Heart left ventricle (tissue), 16 donors: Measurements from ENCODE around the gene DUSP18. TPM values are rescaled to one million over a fixed set of nuclear protein-coding genes. Genes with fewer than 3 reads are reported as not detected.

ENCODE experiments used
- ATAC-seq, 4 donors: fragments of 200-7000 bp; cut with Tn5 transposase; one replicate each; pipeline ENCODE4 v1.9.1; 2020 to 2022; ENCODE audit warnings: moderate library complexity in 4 of 4, mild to moderate bottlenecking in 3 of 4, moderate number of reproducible peaks in 1 of 4
- DNase-seq, 5 donors: peaks; one replicate each; pipeline ENCODE4 v3.0.0-alpha.2; 2020
- H3K27ac ChIP-seq, 12 donors: fragments of 200-600 bp; sonication (generic) in 4 of 12; one replicate each; pipeline versions ENCODE4 v1.5.0 to v1.8.0; 2016 to 2022; ENCODE audit warnings: mild to moderate bottlenecking in 2 of 12
- H3K27me3 ChIP-seq, 9 donors: fragments of 200-600 bp; sonication (generic) in 2 of 9; one replicate each; pipeline versions ENCODE4 v1.5.1 to v1.8.0; 2016 to 2022; ENCODE audit warnings: mild to moderate bottlenecking in 3 of 9
- H3K36me3 ChIP-seq, 9 donors: fragments of 200-600 bp; sonication (generic) in 2 of 9; one replicate each; pipeline versions ENCODE4 v1.5.0 to v1.8.0; 2018 to 2022; ENCODE audit warnings: mild to moderate bottlenecking in 2 of 9
- H3K4me1 ChIP-seq, 12 donors: fragments of 200-600 bp; sonication (generic) in 4 of 12; one replicate each; pipeline versions ENCODE4 v1.5.0 to v1.8.0; 2016 to 2022; ENCODE audit warnings: mild to moderate bottlenecking in 3 of 12
- H3K4me3 ChIP-seq, 12 donors: fragments of 200-600 bp; sonication (generic) in 4 of 12; one replicate each; pipeline versions ENCODE4 v1.5.0 to v1.8.0; 2017 to 2022; ENCODE audit warnings: mild to moderate bottlenecking in 9 of 12, moderate library complexity in 4 of 12
- H3K9me3 ChIP-seq, 12 donors: fragments of 200-600 bp; sonication (generic) in 4 of 12; one replicate each; pipeline versions ENCODE4 v1.5.0 to v1.8.0; 2016 to 2022; ENCODE audit warnings: mild to moderate bottlenecking in 1 of 12
- CTCF ChIP-seq, 12 donors: fragments of 200-600 bp; sonication (generic) in 4 of 12; IDR thresholded peaks; one replicate each; pipeline versions ENCODE4 v1.5.0 to v1.8.0; 2018 to 2022; ENCODE audit warnings: antibody characterized with exemption in 12 of 12, mild to moderate bottlenecking in 5 of 12
- POLR2A ChIP-seq, 2 donors: fragments of 450-650 bp; IDR thresholded peaks; one replicate each; pipeline ENCODE4 v1.6.1; 2017; ENCODE audit warnings: antibody characterized with exemption in 2 of 2, mild to moderate bottlenecking in 2 of 2, moderate library complexity in 2 of 2
- WGBS, 4 donors: extraction: QIAGEN DNeasy Blood & Tissue Kit in 2 of 4; methylation state at CpG; one replicate each; pipeline versions ENCODE4 v1.1.5 to v1.1.7; 2013 to 2018; 5-methylcytosine and 5-hydroxymethylcytosine counted together
- intact Hi-C, 10 donors: fragments of 100-400 bp; cut with DNase I; formaldehyde crosslinking; loops; one replicate each; pipeline versions ENCODE4 v1.11.1 to v1.14.2; 2022
- polyA plus RNA-seq, 2 donors: library from polyadenylated mRNA; stranded (reverse); fragments of 200-250 nt; gene quantifications; one replicate each; pipeline ENCODE4 v1.2.3, GENCODE V29; 2013
- total RNA-seq, 9 donors: library from RNA; depleted of rRNA in 2 of 9; stranded (reverse); fragments of >200 nt in 2 of 9; fragmentation: NEBNext Ultra II Directional in 3 of 9; extraction: Animal tissue kit (Norgen Biotek cat#: 25700) in 3 of 9; gene quantifications; one replicate each; pipeline versions ENCODE4 v1.1.0 to v1.2.4, GENCODE V29; 2016 to 2023
- donor health status: ischemic (EF 13 %, LVEDD 7.1; RV severe dilation, severe dysfunction).
- donor health status: healthy with polysubstance abuse.
- donor health status: DM: no; HTN: yes; CAD: no.
- donor health status: DM: no; HTN: no; CAD: no.
- donor health status: ischemic (EF 25% LVEDD 6.9; RV normal size, moderate dysfunction).
- donor health status: ischemic (EF 25% LVEDD 5.7; RV mildly dilated, moderate dysfunction).
- donor health status: healthy.
- donor health status: DM: yes; HTN: yes; CAD: no.
- donor health status: ischemic (EF 35%, LVEDD 5.7; RV mildly dilated, moderate dysfunction).
- donor health status: nonischemic (EF 11% LVEDD 7.7; RV severe dilation, severe dysfunction).
- donor health status: DM: yes; HTN: yes; CAD: no.
- donor health status: PGD.
- donor health status: ischemic (EF 29% LVEDD 5.4; RV normal size, mild dysfunction).
- donor health status: nonischemic (EF 23%, LVEDD 6.1; RV moderate dilation, normal function).

Gene DUSP18
- total and polyA plus RNA-seq, 11 donors: 1.6 to 6.1 (median 3.1) TPM

DNA sequence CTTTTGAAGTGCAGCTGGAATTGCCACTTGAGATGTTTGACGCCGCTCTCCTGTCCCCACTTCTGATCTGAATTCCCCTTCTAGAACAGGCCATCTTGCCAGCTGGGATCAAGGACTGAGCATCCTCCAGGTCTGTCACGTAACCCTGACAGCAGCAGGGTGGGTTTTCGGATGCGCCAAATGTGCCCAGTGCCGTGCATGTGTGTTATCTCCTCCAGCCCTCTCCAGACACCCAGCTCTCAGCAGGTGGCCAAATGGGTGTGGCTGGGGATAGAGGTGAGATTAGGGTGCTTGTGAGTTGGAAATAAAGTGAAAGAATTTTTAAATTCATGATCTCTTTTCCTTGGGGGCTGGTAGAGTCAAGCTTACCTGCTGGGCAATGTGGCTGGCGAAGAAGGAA, 30.3 kb upstream of the DUSP18 start:
- intact Hi-C loops: no loop called here
- no peak overlapping the region for H3K27ac ChIP-seq
- no peaks in the 10 kb centered on the region for H3K9me3 ChIP-seq
- H3K27me3 ChIP-seq: peaks cover 0 to 20% (median 0%) of the 10 kb centered on the region in 9 donors
- DNase-seq (no peak), ATAC-seq (no peak)
- TF ChIP-seq POLR2A (IDR thresholded peaks at IDR 0.05): no peak
- no peak for TF ChIP-seq CTCF (IDR thresholded peaks at IDR 0.05)
- WGBS, 4 donors: 87 to 94% (median 91%) methylated on average over 7 of the region's 7 CpGs
- H3K36me3 ChIP-seq: no peaks in the 10 kb centered on the region
- no peak overlapping the region for H3K4me3 ChIP-seq
- peaks cover 0 to 17% (median 8%) of the 10 kb centered on the region in 12 donors for H3K4me1 ChIP-seq

DNA sequence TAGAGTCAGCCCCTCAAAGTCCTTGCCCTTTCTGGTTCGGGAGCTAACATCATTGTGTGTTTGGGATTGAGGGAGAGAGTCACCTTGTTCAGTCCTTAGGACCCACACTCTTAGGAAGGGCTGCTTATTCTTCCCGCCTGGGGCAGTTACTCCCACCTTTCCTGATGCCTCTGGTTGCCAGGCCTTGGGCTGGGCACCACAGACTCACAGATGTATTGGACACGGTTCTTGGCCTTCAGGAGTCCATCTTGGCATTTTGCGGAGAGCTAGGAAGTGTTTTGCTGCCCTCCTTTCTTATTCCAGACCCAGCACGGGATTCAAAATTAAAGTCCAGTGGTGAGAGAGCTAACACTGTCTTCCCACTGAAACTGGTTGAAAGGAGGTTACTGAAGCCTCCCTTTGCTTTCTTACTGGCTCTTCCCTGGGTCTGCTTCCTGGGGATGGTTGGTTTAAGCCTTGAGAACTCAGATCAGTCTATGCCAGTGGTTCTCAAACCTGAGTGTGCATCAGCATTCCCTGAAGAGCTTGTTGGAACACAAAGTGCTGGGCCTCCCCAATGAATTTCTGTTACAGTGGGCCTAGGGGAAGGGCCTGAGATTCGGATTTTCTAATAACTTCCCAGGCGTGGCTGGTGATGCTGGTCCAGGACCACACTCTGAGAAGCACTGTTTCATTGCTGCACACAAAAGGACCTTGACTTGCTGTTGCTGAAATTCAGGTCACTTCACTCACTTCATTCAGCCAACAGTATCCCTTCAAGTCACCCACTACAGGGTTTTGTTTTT, 28.4 kb upstream of the DUSP18 start:
- H3K4me3 ChIP-seq: peak overlapping the region in 2 of 12 donors; percentile 66 to 84
- H3K36me3 ChIP-seq: no peaks in the 10 kb centered on the region
- peaks cover 0 to 17% (median 8%) of the 10 kb centered on the region in 12 donors for H3K4me1 ChIP-seq
- no peak for DNase-seq
- ATAC-seq: no peak
- intact Hi-C loops: loop anchor here in 1 of 10 donors (2.0 kb wide), 1 partner anchor 61 kb away; the partner anchor contains the start of gene SLC35E4
- no peak overlapping the region for H3K27ac ChIP-seq
- H3K27me3 ChIP-seq: peaks cover 0 to 20% (median 0%) of the 10 kb centered on the region in 9 donors
- TF ChIP-seq POLR2A (IDR thresholded peaks at IDR 0.05) (no peak), CTCF (IDR thresholded peaks at IDR 0.05) (no peak)
- H3K9me3 ChIP-seq: no peaks in the 10 kb centered on the region
- 91 to 94% (median 93%) methylated on average over 7 of the region's 7 CpGs for WGBS, 4 donors

- Histone ChIP-seq H3K27me3 (peaks cover 0 to 20% (median 0%) of the 10 kb centered on the region in 9 donors), H3K36me3 (no peaks in the 10 kb centered on the region), H3K4me3 (peak overlapping the region; percentile 36 to 84 (median 65)), H3K9me3 (no peaks in the 10 kb centered on the region), H3K4me1 (peaks cover 0 to 17% (median 8%) of the 10 kb centered on the region in 12 donors), H3K27ac (peak overlapping the region in 3 of 12 donors; percentile 20 to 62 (median 42))
- DNase-seq: peak in 1 of 5 donors; percentile 30
- intact Hi-C loops: loop anchor here in 1 of 10 donors (2.0 kb wide), 1 partner anchor 61 kb away; the partner anchor contains the start of gene SLC35E4
- peak in 3 of 4 donors; percentile 12 to 25 (median 15) for ATAC-seq
- TF ChIP-seq POLR2A (IDR thresholded peaks at IDR 0.05) (no peak), CTCF (IDR thresholded peaks at IDR 0.05) (no peak)
- WGBS, 4 donors: 53 to 74% (median 65%) methylated on average over 6 to 15 of the region's 15 CpGs
Measured at GRCh38 chr22:30695351-30695851, 27.7 kb upstream of the DUSP18 start.
